ENCODE results near the gene DYNC1H1. TPM values are rescaled to one million over a fixed set of nuclear protein-coding genes. Genes with fewer than 3 reads are reported as not detected.

Gene DYNC1H1
- total RNA-seq, 2 experiments from 2014 or later, result 291 to 301 TPM

GRCh38 chr14:101918065-101918989 lies 46.0 kb upstream of the DYNC1H1 start:
- no peak for DNase-seq
- CTCF ChIA-PET, result interaction anchor here (1.2 kb wide), 1 partner anchor 147 kb away, joined by 3 read pairs; no protein-coding TSS in a partner anchor
- Mint-ChIP-seq H3K4me1 (ENCODE audit: low read depth) (no peaks in the 10 kb centered on the region), H3K27ac (no peak overlapping the region), H3K4me3 (no peak overlapping the region), H3K27me3 (no peaks in the 10 kb centered on the region), H3K36me3 (ENCODE audit: low read depth) (peaks cover 18% of the 10 kb centered on the region), H3K9me3 (no peaks in the 10 kb centered on the region)
- no peak for TF ChIP-seq CTCF (IDR thresholded peaks at IDR 0.05)
- no peak for ATAC-seq
- POLR2A ChIA-PET, result no interaction called here
- intact Hi-C loops (cut with micrococcal nuclease), result no loop called here

GRCh38 chr14:101920271-101920670 lies 44.1 kb upstream of the DYNC1H1 start:
- Mint-ChIP-seq H3K27me3 (no peaks in the 10 kb centered on the region), H3K36me3 (ENCODE audit: low read depth) (peaks cover 15% of the 10 kb centered on the region), H3K4me1 (ENCODE audit: low read depth) (no peaks in the 10 kb centered on the region), H3K27ac (peak overlapping the region; percentile 49), H3K9me3 (no peaks in the 10 kb centered on the region), H3K4me3 (no peak overlapping the region)
- ATAC-seq, result no peak
- no peak for DNase-seq
- TF ChIP-seq CTCF (IDR thresholded peaks at IDR 0.05), result no peak
- CTCF ChIA-PET, result interaction anchor here (1.1 kb wide), 1 partner anchor 177 kb away, joined by 3 read pairs; no protein-coding TSS in a partner anchor
- intact Hi-C loops (cut with micrococcal nuclease), result no loop called here
- POLR2A ChIA-PET, result interaction anchor here (0.6 kb wide), 1 partner anchor 19 kb away, joined by 3 read pairs; no protein-coding TSS in a partner anchor

- ChIA-PET CTCF (interaction anchor here (1.5 kb wide), 1 partner anchor 31 kb away, joined by 3 read pairs; no protein-coding TSS in a partner anchor), POLR2A (interaction anchor here (0.6 kb wide), 1 partner anchor 88 kb away, joined by 3 read pairs; no protein-coding TSS in a partner anchor)
- peak overlapping the region; percentile 2 for H3K27ac Mint-ChIP-seq
- H3K36me3 Mint-ChIP-seq (ENCODE audit: low read depth), result peaks cover 13% of the 10 kb centered on the region
- no peaks in the 10 kb centered on the region for H3K27me3 Mint-ChIP-seq
- H3K9me3 Mint-ChIP-seq, result no peaks in the 10 kb centered on the region
- no peaks in the 10 kb centered on the region for H3K4me1 Mint-ChIP-seq (ENCODE audit: low read depth)
- no peak for DNase-seq
- TF ChIP-seq CTCF (IDR thresholded peaks at IDR 0.05), result no peak
- intact Hi-C loops (cut with micrococcal nuclease), result no loop called here
- ATAC-seq, result no peak
- no peak overlapping the region for H3K4me3 Mint-ChIP-seq
Observed at GRCh38 chr14:101922866-101923265, 41.5 kb upstream of the DYNC1H1 start.

GRCh38 chr14:101925152-101925551 lies 39.2 kb upstream of the DYNC1H1 start:
- H3K4me1 Mint-ChIP-seq (ENCODE audit: low read depth), result no peaks in the 10 kb centered on the region
- H3K4me3 Mint-ChIP-seq, result no peak overlapping the region
- H3K27me3 Mint-ChIP-seq, result no peaks in the 10 kb centered on the region
- DNase-seq, result no peak
- no peaks in the 10 kb centered on the region for H3K9me3 Mint-ChIP-seq
- no peak for TF ChIP-seq CTCF (IDR thresholded peaks at IDR 0.05)
- intact Hi-C loops (cut with micrococcal nuclease), result no loop called here
- POLR2A ChIA-PET, result no interaction called here
- no peak overlapping the region for H3K27ac Mint-ChIP-seq
- peaks cover 11% of the 10 kb centered on the region for H3K36me3 Mint-ChIP-seq (ENCODE audit: low read depth)
- no peak for ATAC-seq
- CTCF ChIA-PET, result interaction anchor here (1.3 kb wide), 1 partner anchor 78 kb away, joined by 3 read pairs; no protein-coding TSS in a partner anchor

- no peaks in the 10 kb centered on the region for H3K9me3 Mint-ChIP-seq
- no peaks in the 10 kb centered on the region for H3K4me1 Mint-ChIP-seq (ENCODE audit: low read depth)
- ATAC-seq (no peak), DNase-seq (no peak)
- POLR2A ChIA-PET, result interaction anchor here (1.3 kb wide), 1 partner anchor 22 kb away, joined by 3 read pairs; no protein-coding TSS in a partner anchor
- no peaks in the 10 kb centered on the region for H3K27me3 Mint-ChIP-seq
- CTCF ChIA-PET, result interaction anchor here (1.3 kb wide), 1 partner anchor 77 kb away, joined by 3 read pairs; no protein-coding TSS in a partner anchor
- no peak overlapping the region for H3K4me3 Mint-ChIP-seq
- TF ChIP-seq CTCF (IDR thresholded peaks at IDR 0.05), result no peak
- peaks cover 7% of the 10 kb centered on the region for H3K36me3 Mint-ChIP-seq (ENCODE audit: low read depth)
- intact Hi-C loops (cut with micrococcal nuclease), result no loop called here
- H3K27ac Mint-ChIP-seq, result peak overlapping the region; percentile 58
Observed at GRCh38 chr14:101926085-101926484, 38.3 kb upstream of the DYNC1H1 start.

Data from activated CD8-positive, alpha-beta T cell treated with anti-CD3 and anti-CD28 coated beads for 36 hours (primary cell).